DMS114 treated with DMSO at 0.1 percent for 48 hours (cell line): ENCODE results near the gene NMB.
"Not testable (repeated sequence)": the region's sequence is repeated elsewhere in the genome, so short reads cannot be mapped to it uniquely, and the experiment has no call there.

Experiments
- DNase-seq: peaks from one replicate; lab custom pipeline; 2025; ENCODE audit not compliant: unreplicated experiment; lab: John Stamatoyannopoulos, UW

Gene NMB

GRCh38 chr15:84656972-84657371 lies 1.0 kb downstream of the NMB start:
- no peak for DNase-seq

- DNase-seq = peak; percentile 80
Observed at GRCh38 chr15:84654689-84655453, 3.1 kb downstream of the NMB start.

DNA sequence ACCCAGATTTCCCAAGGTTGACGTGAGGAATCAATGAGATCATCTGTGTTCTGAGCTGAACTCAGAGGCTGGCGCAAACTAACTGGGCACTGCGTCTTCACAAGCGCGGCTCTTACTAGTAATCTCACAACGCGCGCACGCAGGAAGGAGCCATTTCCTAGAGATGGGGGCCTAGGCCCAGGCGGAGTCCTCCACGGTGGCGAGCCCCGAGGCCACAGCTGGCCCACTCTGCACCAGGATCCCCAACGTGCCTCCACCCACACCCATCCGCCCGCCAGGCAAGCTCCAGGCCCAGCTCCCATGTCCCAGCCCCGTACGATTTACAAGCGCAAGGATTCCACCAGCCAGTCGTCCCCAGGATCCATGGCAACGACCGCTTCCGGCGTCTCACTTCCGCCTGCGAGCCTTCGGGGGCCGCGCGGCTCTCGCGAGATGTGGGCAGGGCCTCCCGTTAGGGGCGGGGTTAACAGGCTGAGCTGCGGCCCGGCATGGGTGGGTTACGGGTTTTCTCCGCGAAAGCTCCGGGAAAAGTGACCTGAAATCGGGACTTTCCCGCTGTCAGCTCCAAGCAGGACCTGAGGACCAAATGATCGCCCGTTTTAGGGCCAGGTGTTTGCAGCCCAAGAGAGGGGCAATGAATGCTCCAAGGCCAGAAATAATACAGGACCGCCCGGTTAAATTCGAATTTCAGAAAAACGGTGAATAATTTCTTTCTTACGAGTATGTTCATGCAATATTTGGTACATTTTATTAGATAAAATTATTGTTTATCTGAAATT lies 3.9 kb downstream of the NMB start, which contains the start of gene WDR73:
Gene WDR73 (minus strand): TSS at position 374 of the 779 bp plus-strand sequence. CDS start 9 bp downstream, at position 365.
- DNase-seq = peak; percentile 87

- no peak for DNase-seq
Observed at GRCh38 chr15:84653584-84653909, 4.5 kb downstream of the NMB start.

DNA sequence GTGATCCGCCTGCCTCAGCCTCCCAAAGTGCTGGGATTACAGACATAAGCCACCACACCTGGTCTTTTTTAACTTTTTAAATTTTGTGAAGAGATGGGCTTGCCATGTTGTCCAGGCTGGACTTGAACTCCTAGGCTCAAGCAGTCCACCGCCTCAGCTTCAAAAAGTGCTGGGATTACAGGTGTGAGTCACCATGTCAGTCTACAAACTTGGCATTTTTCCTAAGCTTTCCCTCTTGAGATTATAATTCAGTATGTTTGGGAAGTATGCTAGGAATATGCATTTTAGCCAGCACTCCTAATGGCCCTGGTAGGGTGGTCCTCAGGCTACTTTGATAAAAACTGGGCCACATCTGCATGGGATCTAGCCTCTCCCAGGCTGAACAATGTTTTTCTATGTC lies 8.3 kb downstream of the NMB start:
- no peak for DNase-seq

- DNase-seq = no peak
Observed at GRCh38 chr15:84648539-84648938, 9.5 kb downstream of the NMB start.

GRCh38 chr15:84647726-84648125 lies 10.3 kb downstream of the NMB start:
- DNase-seq = no peak

DNA sequence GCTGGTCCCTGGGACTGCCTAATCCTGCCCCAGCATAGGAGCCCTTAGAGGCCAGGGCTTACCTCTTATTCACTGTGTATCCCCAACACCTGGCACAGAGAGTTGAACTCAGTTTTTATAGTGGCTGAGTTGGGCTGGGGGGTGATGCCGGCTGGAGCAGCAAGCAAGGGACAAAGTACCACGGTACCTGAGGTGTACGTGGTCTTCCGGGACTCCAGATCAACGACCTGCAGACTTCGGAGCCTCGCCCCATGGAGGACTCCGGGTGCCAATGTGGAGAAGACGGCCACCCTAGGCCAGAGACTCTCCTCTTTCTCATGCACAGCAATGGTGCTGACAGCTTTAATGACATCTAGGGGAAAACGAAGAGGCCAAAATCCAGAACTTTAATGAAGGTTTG lies 12.0 kb downstream of the NMB start:
- no peak for DNase-seq

- no peak for DNase-seq
Observed at GRCh38 chr15:84645496-84645895, 12.5 kb downstream of the NMB start.

DNA sequence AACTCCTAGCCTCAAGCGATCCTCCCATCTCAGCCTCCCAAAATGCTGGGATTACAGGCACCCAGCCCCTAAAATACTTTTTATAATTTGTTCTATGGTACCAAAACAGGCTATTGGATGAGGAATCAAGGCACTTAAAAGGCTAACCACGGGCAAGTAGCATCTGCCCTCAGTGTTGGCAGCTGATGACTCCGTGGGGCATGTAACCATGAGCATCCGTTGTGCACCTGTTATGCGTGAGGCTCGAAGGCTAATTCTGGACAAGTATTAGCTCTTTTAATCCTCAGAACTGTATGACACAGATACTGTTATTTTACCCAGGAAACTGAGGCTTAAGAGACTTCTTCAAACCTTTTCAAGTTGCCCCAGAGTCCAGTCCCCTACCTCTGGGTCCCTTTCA lies 14.2 kb downstream of the NMB start:
- DNase-seq = no peak

DNA sequence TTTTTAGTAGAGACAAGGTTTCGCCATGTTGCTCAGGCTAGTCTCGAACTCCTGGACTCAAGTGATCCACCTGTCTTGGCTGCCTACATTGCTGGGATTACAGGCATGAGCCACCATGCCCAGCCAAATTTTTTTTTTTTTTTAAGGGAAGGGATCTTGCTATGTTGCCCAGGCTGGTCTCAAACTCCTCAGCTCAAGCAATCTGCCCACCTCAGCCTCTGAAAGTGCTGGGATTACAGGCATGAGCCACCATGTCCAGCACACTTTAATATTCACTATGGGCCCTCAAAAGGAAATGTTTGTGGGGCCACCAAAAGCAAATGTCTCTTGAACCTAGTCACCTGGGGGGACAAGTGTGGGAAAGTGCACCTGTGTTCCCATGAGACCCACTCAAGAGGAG lies 15.4 kb downstream of the NMB start:
- not testable (repeated sequence) for DNase-seq

- DNase-seq = not testable (repeated sequence)
Observed at GRCh38 chr15:84641871-84642270, 16.1 kb downstream of the NMB start.

DNA sequence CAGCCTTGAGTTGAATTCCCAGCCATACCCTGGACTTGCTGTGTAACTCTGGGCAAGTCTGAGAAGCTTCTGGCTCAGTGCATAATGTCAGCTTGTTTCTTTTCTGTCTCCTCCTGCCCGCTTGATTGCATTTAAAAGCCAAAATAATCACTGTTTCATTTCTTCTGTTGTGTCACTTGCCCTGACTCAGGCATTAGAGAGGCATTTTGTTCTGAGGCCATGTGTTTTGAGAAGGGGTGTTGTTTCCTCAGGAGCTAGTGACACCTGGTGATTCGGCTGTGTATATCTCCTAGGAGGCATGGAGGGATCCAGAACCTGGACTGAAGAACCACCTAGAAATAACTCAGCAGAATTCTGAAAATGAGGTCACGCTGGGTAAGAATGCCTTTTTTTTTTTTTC lies 19.9 kb downstream of the NMB start:
- no peak for DNase-seq

DNA sequence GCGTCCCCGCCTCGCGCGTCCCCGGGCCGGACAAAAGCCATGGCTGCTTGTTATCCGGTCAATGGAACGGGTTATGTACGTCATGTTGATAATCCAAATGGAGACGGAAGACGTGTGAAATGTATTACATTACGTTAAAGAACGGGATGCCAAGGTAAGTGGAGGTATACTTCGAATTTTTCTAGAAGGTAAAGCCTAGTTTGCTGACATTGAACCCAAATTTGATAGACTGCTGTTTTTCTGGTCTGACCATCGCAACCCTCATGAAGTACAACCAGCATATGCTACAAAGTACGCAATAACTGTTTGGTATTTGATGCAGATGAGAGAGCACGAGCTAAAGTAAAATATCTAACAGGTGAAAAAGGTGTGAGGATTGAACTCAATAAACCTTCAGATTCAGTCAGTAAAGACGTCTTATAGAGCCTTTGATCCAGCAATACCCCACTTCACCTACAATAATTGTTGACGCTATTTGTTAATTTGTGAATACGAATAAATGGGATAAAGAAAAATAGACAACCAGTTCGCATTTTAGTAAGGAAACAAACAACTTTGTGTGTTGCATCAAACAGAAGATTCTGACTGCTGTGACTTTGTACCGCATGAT lies 23.7 kb downstream of the NMB start:
- no peak for DNase-seq

DNA sequence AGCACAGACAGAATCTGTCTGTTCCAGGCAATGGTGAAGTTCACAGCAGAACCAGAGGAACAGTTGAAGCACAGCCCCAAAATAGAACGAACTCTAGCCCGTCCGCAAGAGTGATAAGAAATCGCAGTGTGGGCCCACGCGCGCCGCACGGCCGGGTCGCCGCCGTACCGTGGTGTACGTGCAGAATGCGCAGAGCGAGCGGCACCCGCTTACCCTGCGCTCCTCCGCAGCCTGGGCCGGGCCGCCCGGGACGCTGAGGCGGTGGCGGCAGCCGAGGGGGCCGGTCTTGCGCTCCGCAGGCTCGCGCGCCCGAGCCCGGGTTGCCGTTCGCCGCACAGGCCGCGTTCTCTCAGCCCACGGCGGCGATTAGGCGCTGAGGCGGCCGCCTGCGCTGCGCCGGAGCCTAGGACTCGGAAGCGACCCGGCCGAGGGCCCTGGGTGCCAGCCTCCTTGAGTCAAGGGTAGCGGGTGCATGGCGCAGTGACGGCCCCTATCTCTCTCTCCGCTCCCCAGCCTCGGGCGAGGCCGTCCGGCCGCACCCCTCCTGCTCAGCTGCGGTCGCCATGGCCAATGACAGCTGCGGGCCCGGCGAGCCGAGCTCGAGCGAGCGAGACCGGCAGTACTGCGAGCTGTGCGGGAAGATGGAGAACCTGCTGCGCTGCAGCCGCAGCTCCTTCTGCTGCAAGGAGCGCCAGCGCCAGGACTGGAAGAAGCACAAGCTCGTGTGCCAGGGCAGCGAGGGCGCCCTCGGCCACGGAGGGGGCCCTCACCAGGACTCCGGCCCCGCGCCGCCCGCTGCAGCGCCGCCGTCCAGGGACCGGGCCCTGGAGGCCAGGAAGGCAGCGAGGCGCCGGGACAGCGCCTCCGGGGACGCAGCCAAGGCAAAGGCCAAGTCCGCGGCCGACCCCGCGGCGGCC lies 24.4 kb downstream of the NMB start:
- no peak for DNase-seq

GRCh38 chr15:84631706-84632272 lies 26.2 kb downstream of the NMB start:
- peak; percentile 54 for DNase-seq

- DNase-seq = no peak
Observed at GRCh38 chr15:84629033-84629432, 29.0 kb downstream of the NMB start.

DNA sequence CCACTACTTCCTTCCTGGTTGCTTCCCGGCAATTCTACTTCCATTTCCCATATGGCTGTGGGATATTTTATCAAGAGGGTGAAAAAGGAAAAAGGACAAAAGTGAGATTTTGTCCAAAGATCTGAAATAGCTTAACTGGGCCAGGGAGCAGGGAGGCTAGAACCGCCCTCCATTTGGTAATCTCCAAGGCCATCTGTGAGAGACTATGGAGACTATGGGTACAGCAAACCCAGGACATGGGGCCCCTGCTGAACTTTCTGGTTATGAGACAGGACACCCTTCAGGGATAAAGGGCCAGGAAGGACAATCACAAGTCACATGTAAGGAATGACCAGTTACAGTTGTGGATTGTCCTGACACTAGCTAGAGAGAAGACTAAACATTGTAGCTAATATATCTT lies 32.9 kb downstream of the NMB start:
- no peak for DNase-seq

DNA sequence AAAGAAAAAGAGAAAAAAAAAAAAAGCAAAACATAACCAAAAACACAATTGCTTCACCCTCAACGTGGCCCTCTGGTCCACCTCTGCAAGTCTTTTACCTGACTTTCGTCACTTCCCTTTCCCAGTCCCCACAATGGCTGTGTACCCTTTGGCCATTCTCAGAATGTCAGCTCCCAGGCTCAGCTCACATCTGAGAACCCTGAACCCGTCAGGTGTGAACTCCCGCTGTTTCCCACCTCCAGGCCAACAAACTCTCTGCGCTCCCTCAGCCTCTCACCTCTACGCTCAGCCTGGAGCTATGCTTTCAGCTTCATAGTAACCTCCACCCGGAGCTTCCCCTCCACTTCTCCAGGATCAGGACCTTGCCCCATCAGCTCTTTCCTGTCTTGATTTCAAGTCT lies 33.6 kb downstream of the NMB start:
- no peak for DNase-seq

DNA sequence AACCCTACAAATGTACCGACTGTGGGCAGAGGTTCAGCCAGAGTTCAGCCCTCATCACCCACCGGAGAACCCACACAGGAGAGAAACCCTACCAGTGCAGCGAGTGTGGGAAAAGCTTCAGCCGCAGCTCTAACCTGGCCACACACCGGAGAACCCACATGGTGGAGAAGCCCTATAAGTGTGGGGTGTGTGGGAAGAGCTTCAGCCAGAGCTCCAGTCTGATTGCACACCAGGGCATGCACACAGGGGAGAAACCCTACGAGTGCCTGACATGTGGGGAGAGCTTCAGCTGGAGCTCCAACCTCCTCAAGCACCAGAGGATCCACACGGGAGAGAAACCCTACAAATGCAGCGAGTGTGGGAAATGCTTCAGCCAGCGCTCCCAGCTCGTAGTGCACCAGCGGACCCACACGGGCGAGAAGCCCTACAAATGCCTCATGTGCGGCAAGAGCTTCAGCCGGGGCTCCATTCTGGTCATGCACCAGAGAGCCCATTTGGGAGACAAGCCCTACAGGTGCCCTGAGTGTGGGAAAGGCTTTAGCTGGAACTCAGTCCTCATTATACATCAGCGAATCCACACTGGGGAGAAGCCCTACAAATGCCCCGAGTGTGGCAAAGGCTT lies 36.5 kb downstream of the NMB start:
- DNase-seq = no peak
